Measurements from ENCODE around the gene USP24.
"Not testable (repeated sequence)": the region's sequence is repeated elsewhere in the genome, so short reads cannot be mapped to it uniquely, and the experiment has no call there.

USP24 gene

DNA sequence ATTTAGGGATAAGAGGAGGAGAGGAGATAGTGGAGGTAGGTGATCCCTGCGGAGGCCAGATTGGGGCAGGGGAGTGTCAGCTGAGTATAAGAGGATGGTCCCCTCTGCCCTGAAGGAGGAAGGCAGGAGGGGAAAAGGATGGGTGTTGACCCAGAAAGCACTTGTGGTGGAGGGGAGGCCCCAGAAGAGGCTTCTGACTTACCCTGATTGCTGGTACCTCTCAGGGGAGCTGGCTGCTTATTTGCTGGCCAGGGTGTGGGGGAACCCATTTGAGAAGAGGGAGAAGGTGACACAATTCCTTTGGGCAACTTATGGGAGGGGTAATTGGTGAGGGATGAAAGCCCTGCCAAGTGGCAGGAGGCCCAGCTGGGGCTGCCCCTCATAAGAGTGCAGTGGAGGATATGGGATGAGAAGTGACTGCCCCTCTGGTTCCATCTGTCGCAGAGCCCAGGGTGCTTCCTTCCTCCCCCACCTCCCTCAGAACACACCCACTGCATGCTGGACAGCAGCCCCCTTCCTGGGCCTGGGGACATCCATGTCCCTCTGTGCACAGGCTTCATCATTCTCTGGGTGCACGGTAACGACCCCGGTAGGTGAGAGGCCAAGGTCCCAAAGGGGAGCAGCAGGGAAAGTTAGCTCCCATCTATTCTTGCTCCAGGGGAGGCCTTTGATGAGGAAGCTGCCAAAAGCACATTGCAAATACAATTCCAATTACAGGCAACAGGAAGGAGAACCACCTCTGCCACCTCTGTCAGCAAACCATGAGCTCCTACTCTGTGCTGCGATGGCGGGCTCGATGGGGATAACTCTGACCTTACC lies 177.2 kb downstream of the USP24 start:
- DNase-seq (ENCODE audit: low read depth in 2 of 2) = no peak

DNA sequence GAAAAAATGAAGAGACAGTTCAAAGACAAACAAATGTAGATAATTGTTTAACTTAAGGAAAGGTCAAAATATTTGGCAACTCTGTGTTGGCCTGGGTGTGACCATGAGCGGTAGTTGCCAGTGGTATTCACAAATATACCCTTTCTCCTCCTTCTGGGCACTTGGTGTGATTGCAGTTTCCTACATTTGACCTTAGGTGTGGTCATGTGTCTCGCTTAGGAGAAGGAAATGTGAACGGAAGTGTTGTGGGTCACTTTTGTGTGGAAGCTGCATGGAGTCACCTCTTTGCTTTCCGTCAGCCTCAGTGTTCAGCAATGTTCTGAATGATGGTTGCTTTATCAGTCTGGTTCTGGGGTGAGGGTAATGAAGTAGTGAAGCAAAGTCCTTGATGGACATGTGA lies 179.3 kb downstream of the USP24 start:
- no peak for DNase-seq (ENCODE audit: low read depth in 2 of 2)

DNA sequence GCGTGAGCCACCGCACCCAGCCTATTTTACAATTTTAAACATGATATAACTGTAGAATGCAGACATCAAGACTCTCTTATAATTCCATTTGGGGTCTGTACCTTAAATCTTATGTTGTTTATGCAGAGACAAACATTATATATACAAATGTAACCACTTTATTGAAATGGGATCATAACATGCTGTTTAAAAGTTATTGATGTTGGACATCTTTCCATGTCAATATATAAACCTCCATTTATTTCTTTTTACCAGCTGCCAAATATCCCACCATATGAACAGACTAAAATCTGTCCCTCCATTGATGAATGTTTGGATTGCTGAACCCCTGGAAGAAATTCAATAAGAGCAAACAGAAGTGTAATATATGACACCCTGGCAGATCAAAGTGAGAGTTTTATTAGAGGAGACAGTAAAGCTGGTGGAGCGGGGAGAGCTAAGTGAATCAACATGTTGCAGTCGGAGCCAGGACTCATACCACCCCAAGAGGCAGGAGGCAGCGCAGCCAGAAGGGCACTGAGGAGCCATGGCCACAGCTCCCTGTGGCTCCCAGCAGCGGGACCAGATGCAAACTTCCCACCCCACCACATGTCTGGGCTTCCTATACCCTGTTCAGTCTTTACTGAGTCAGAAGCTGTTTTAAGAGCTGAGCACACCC lies 180.6 kb downstream of the USP24 start:
- DNase-seq (ENCODE audit: low read depth in 2 of 2) = no peak

DNA sequence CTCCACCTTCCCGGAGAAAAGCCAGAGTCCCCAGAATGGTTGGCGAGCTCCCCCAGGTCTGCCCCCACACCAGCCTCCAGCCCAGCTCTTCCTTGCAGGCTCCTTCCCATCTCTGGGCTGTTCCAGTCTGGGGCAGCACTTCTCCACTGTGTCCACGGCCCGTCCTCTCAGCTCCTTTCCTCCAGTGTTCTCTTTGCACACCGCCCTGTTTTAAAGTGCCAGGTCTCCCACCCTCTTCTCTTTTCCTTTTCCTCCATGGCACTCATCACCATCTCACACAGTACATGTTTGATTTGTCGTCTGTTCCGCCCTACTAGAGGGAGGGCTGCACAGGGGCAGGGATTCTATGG lies 181.9 kb downstream of the USP24 start:
- DNase-seq (ENCODE audit: low read depth in 2 of 2) = no peak

DNA sequence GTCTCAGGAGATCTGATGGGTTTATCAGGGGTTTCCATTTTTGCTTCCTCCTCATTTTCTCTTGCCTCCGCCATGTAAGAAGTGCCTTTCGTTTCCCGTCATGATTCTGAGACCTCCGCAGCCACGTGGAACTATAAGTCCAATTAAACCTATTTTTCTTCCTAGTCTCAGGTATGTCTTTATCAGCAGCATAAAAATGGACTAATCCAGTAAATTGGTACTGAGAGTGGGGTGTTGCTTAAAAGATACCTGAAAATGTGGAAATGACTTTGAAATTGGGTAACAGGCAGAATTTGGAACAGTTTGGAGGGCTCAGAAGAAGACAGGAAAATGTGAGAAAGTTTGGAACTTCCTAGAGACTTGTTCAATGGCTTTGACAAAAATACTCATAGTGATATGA lies 184.1 kb downstream of the USP24 start:
- DNase-seq (ENCODE audit: low read depth in 2 of 2) = not testable (repeated sequence)

DNA sequence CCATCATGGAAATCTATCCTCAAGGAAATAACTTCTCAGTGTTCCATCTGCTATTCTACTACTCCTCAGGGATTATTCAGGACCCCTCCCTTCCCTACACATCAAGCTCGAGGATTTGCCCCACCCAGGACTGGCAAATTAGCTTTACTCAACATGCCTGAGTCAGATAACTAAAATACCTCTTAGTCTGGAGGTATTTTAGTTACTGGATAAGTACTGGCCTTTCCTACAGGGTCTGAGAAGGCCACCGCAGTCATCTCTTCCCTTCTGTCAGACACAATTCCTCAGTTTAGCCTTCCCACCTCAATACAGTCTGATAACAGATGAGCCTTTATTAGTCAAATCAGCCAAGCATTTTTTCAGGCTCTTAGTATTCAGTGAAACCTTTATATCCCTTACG lies 188.5 kb downstream of the USP24 start:
- DNase-seq (ENCODE audit: low read depth in 2 of 2) = not testable (repeated sequence)

DNA sequence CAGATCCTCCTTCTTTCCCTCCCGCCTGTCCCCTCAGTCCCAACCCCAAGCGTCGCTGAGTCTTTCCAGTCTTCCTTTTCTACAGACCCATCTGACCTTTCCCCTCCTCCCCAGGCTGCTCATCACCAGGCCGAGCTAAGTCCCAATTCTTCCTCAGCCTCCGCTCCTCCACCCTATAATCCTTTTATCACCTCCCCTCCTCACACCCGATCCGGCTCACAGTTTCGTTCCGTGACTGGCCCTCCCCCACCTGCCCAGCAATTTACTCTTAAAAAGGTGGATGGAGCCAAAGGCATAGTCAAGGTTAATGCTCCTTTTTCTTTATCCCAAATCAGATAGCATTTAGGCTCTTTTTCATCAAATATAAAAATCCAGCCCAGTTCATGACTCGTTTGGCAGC lies 191.0 kb downstream of the USP24 start:
- not testable (repeated sequence) for DNase-seq (ENCODE audit: low read depth in 2 of 2)

DNA sequence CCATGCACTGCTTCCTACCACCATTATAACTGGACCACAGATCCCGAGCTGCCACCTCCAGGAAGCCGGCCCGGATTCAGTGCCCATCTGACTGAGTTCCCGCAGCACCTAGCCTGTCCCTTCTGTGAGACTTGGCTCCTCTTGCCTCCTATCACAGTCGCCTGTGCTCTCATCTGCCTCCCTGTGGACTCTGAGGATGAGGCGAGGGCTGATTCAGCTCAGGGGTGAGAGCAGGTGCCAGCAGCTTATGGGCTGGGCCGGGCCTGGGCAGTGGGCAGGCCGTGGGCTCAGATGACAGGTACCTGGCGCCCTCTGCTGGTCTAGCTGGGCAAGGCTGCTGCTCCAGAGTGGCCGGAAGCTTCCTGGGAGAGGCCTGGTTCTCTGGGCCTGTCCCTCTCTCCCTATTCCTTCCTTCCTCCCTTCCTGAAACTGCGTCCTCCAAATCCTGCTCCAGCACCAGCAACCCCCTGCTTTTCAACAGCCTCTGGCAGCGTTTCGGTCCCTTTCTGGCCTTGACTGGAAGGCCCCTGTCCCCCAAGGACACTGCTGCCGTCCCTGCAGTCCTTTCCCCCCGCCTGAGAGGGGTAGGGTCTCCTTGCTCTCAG lies 193.1 kb downstream of the USP24 start:
- DNase-seq (ENCODE audit: low read depth in 2 of 2) = peak; percentile 67 to 71

DNA sequence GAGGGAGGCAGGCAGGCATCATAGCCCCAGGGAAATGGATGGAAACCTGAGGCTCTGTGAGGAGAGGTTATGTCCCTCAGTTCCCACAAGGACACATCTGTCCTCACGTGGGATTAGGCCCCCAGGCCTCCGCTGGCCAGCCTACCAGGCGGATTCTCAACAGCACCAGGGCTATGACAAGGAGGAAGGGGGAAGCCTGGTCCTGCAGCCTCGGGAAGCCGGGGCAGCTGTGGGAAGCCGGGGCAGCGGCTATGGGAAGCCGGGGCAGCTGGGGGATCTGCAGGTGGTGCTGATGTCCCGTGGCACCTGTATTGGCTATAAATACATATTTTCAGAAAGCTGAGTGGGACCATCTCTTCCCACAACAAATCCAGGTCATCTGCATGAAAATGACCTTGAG lies 196.8 kb downstream of the USP24 start:
- no peak for DNase-seq (ENCODE audit: low read depth in 2 of 2)

All from stimulated activated CD4-positive, alpha-beta T cell treated with anti-CD3 and anti-CD28 coated beads, Interleukin-4, amount 100 ng/mL, for 48 hours (primary cell).